Left kidney (tissue), 2 donors: Measurements from ENCODE around the gene C10orf71. TPM values are rescaled to one million over a fixed set of nuclear protein-coding genes. Genes with fewer than 3 reads are reported as not detected.

Experiments
- DNase-seq: peaks from one replicate; pipeline ENCODE4 v3.0.0-alpha.2; 2013
- polyA plus RNA-seq: library from polyadenylated mRNA; unstranded; fragments of 120-200 nt; gene quantifications from one replicate; pipeline ENCODE4 v1.2.1, GENCODE V29; 2013; ENCODE audit not compliant: insufficient read length

Gene C10orf71
- polyA plus RNA-seq, 1 donor = 0.15 TPM

DNA sequence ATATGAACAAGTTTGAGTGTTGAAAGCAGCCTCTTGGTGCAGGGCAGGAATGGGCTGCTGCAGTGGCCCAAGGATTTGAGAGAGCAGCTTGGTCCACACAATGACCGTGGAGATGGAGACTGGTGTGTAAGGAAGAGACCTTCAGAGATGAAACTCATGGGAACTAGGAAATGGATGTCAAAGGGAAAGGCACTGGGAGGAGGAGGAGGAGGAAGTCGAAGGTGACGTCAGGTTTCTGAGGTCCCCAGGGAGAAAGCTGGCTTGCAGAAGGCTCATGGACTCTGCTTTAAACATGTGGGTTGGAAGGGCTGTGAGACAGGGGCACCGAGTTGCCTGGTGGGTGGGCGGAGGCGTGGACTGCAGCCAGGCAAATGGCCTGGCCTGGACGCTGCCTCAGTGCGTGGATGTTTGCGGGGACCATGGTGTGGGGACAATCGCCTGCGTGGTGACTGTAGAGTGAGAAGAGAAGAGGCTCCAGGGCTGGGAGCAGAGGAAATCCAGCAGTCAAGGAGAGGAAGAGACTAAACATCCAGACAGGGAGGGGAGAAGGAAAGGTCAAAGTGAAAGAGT, 14.6 kb downstream of the C10orf71 start:
- DNase-seq = no peak

DNA sequence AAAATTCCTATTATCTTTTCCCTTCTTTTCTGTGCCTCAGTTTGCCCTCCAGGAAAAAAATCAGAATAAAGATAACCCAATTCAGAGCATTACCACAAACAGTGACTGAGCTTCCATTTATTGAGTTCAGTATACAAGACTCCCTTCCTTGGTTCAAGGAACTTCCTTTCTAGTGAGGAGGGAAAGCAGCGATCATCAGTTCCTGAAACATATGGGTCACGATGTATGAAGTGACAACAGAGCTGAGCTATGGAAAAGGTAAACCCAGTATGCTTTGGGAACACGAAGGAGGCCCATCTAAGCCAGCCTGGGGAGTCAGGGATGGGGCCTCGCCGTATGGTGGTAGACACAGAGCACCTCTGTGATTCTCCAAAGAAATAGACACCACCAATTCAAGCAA, 15.8 kb downstream of the C10orf71 start:
- DNase-seq = no peak

DNA sequence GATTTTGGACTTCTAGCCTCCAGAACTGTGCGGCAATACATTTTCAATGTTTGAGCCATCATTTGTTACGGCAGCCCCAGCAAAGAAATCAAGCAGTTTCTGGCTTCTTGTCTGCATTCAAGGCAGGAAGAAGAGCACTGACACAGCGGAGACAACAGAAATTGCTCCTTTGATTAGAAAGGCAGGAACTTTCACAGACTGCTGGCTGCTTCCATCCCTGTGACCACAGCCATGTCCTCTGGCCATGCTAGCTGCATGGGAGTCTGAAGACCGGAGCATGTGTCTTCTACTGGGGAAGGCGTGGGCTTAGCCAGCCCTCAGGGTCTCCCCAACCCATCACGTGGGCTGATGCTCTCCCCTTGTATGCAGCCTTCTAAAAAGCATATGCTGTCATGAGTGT, 19.1 kb downstream of the C10orf71 start:
- DNase-seq = no peak

DNA sequence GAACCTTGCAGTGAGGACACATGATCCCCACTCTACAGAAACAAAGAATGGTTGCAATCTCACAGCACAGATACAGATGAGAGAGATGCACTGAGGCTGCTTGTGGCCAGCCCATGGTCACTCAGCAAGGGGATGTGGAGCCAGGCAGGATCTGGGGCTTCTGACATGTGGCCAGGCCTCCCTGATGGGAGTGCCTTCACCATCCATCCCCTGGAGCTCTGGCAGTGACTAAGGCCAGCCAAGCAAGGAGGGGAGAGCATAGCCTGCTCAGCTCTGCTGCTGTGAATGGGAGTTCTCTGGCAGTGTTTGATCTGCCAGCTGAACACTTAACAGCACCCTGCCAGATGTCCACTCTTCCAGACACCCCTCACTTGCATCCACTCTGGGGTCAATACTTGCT, 19.8 kb downstream of the C10orf71 start:
- DNase-seq = no peak

DNA sequence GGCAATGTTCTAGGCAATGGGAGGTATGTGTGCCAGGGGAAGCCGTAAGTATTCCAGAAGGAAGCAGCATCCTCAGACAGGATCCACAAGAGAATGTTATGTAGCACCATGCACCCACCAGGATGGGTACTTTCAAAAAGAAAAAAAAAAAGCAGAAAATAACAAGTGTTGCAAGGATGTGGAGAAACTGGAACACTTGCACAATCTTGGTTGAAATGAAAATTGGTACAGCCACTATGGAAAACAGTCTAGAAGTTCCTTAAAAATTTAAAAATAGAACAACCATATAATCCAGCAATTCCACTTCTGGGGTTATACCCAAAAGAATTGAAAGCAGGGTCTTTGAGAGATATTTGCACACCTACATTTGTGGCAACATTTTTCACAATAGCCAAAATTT, 20.2 kb downstream of the C10orf71 start:
- DNase-seq = no peak

DNA sequence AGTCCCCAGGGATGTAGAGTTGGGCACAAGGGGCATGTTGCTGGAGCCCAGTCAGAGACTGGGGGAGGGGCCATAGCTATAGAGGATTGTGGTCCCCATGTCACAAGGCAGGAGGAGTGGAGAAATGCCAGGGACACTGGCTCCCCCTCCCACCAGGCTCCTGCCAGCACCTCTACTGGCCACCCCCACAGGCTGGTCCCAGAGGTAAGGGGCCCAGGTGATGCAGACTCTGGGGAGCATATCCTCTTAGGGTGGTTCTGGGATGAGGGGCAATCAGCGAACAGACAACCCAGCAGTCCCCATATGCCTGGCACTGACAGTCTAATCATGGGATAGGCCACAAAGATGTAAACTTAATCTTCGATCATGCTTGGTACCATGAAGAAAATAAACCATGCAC, 21.2 kb downstream of the C10orf71 start:
- no peak for DNase-seq

DNA sequence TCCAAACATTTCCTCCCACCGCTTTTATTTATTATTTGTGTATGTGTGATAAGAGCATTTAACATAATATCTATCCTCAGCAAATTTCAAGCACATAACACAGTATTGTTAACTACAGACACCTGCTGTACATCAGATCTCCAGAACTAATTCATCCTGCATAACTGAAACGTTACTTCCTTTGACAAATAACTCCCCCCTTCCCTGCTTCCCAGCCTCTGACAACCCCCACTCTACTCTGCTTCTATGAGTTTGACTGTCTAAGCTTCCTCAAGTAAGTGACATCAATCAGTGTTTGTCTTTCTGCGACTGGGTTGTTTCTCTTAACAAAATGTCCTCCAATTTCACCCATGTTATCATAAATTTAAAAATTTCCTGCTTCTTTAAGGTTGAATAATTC, 22.1 kb downstream of the C10orf71 start:
- no peak for DNase-seq

DNA sequence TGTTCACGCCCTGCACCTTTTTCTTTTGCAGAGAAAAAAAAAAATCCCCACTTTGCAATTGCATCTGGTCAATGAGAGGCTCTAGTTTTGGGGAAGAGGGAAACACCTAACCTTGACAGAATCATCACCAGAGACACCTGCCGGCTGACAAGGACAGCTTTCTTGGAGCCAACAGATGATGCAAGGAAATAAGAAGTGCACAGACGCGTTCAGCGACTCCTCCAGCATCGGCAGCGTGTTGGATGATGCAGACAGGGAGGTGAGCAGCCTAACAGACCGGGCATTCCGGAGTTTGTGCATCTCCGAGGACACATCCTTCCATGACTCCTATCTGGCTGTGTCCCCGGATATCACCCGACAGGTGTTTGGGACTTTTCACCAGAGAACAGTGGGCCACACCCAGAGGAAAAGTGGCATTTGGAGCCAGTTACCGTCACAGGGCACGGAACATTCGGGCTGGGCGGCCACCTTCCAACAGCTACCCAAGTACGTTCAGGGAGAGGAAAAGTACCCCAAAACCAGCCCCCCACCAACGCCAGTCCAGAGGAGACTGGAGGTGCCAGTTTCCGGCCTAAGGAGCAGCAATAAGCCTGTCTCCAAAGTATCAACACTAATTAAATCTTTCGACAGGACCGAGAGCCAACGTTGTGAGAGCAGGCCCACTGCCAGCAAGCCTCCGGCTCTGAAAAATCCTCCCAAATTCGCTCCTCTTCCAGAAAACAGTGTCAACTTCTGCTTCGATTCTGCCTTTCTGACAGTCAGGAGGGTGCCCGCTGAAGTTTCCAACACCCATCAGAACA, 23.6 kb downstream of the C10orf71 start:
- no peak for DNase-seq

DNA sequence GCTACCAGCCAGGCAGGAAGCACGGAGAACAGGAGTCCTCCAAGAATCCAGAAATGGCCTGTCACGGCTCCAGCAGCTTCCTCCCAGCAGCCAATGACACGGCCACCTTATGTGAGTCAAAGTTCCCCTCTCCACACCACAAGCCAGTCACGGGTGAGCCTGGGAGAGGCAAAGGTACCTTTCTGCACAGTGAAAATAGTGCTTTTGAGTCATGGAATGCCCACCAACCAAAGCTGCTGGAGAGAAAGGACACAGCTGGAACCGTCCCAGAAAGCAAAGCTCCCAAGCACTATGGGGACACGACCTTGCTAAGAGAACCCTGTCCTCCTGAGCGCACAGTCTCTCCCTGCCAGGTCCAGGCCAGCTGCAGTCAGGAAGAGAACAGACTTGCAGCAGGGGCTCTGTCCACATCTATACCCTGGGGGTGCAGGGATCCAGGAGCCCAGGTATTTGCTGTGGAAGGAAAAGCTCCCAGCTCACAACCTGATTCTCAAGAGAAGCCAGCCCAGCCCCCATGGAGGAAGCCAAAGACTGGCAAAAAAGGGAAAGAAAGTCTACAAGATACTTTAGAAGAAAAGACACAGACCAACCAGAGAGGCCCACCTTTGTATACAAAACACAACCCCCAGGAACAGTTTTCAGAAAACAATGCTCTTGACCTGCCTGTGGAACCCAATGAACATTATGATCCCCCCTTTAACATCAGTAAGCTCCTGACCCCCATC, 24.4 kb downstream of the C10orf71 start:
- DNase-seq = no peak

DNA sequence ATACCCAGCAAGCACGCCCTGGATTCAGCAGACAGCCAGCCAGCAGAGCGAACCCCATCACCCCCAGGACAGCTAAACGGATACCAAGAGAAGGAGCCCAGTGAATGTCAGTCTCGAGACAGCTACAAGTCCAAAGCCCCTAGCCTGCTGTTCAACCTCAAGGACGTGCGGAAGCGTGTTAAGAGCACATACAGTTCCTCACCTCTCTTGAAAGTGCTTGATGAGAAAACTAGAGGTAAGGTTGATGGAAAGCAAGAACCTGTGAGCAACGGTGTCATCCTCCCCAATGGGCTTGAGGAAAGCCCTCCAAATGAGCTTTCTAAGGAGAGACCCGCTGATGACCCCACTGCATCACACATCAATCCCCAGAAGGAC, 24.9 kb downstream of the C10orf71 start:
- DNase-seq = no peak

DNA sequence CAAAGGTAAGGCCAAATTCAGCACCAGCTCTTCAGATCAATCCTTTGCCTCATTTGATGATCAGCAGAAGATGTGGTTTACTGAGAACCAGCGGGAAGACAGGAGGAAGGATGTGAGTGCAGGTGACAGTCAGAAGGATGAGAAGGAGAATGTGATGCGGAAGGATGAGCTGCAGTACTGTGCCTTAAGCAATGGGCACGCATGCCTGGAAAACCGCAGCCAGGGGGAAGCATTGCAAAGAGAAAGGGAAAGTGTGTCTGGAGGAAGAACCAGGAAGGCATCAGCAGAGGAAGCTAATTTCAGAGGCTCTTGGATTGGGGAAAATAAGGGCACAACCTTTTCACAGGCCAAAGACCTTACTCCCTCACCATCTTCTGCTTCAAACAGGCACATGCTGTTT, 25.7 kb downstream of the C10orf71 start:
- no peak for DNase-seq

DNA sequence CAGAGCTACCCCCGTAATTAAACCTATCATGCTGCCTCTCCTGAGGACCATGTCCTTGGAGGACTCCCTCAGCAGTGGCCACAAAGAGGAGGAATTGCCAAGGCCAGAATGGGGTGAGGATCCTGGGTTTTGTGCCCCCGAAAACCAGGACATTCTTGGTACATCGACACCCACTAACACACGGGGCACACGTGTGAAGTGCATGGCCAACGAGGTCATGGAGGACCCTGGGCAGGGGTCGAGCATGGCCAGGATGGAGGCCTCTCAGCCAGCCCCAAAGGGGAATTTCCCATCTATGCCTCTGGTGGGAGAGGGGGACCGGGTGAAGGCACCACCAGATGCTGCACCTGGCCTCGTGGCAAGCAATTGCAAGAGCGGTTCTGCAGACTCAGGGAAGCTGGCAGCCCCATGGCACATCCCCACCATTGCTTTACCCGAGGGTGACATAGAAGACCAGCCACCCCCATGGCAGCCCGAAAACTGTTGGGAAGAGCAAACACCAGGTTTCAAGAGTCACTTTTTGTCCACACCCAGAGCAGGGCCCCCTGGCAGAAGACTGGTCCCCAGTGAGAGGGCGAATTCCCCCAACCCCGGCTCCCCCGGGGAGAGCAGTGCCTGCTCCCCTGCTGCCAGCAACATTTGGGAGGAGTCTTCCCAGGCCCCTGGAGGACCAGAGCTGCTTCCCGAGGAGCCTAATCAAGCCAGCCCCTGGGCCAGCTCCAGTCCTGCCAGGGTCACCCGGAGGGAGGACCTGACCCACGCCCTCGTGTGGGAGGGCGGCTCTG, 26.4 kb downstream of the C10orf71 start:
- no peak for DNase-seq

DNA sequence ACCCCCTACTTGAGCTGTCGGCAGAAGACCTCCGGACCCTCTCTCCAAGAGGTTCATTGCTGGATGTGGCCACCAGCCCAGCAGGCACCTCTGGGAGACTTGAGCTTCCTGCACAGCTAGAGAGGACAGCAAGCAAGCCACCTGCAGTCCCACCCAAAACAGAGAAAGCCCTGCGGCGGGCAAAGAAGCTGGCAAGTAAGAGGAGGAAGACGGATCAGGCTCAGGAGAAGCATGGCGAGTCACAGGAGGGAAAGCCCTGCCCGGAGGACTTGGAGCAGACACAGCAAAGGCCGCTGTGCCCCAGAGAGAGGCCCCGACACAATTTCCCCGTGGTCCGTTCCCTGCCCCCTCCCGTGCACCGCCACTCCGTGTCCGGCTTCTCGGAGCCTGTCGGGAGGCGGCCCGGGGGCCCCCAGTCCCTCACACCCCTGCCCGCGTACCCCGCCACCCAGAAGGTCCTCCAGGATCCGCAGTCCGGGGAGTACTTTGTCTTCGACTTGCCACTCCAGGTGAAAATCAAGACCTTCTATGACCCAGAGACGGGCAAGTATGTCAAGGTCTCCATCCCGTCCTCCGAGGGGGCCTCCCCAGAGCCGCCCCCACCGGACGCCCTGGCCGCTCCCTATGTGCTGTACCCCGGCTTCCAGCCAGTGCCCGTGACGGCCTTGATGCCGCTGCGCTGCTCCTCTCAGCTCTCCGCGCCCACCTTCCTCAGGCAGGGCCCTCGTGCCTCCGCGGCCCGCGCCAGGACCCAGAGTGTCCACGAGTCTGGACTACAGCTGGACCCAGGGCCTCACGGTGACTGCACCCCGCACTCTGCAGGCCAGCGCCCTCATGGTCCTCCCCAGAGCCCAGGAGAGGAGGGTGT, 27.2 kb downstream of the C10orf71 start:
- DNase-seq = no peak

DNA sequence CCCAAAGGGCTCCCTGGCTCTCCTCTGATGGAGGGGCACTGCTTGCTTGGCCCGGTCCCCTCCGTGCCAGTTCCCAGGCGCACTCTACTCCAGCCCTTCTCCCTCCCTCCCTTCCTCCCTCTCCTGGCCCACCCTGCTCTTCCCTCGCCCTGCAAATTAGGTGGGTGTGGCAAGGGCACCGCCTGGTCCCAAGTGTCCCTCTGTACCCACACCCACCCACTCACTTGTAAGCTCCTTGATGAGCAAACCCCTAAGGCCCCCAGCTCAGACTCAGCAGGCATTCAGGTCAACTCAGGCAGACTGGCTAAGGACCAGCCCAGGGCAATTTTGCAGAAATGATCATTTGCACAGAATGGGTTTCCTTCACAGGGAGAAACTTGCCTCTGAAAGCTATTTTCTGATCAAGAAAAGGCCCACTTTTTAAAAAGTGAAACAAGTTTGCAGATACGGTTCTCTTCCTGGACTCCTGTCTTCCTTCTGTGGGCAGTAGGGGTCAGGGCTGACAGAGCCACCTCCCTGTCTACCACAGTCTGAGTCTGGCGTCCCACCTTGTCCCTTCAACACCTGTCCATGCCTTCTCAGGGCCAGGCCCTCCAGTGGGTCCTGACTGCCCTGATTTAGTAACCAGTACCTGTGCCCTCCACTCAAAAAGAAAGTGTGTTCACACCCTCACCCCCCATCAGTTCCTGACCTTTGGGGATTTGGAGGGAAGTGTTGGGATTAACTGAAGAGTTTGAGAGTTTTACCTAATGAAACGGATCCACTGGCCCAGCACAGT, 28.3 kb downstream of the C10orf71 start:
- no peak for DNase-seq

DNA sequence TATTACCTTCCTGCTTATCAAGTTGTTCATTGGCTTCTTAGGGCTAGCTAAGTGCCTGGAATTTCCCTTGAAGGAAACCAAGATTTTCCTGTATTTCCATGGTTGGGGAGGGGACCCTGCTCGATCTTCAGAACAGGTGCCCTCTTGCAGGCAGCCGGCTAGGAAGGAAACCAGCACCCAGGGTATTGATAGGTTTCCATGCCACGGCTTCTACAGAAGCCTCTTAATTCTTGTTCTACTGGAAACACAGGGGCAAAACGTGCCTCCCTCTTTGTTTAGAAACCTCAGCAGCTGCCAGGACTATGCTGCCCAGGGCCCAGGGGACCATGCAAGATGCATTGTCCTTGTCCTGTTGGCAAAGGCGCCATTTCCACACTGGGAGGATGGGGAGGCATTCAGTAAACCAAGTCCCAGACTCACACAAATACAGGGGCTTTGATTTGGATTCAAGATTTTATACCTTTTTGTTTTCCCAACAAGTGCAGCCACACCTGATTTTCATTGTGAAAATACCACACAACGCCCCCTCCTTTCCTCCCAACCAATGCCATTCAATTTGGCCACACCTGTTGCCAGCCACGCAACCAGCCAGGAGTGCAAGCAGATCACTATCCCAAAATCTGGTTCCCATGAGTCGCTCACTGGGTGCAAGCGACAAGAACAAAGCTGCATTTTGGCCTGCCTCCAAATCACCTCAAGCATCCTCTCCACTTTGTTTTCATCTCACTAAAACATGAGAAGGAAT, 29.6 kb downstream of the C10orf71 start:
- DNase-seq = no peak

DNA sequence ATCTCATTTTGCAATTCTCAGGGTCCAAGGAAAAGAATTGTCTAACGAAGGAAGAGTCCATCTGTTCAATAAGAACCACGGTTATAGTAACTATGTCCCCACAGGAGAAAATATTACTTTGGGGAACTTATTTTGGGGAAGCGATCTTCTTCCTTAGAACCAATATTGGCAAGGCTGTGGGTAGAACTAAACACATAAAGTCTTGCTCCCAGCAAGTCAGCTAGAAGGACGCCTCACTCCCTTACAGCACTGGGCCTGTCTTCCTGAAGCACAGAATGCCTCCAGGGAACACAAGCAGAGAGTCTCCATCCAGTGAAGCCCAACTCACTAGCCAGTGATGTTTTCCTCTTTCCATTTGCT, 30.2 kb downstream of the C10orf71 start:
- DNase-seq = no peak

DNA sequence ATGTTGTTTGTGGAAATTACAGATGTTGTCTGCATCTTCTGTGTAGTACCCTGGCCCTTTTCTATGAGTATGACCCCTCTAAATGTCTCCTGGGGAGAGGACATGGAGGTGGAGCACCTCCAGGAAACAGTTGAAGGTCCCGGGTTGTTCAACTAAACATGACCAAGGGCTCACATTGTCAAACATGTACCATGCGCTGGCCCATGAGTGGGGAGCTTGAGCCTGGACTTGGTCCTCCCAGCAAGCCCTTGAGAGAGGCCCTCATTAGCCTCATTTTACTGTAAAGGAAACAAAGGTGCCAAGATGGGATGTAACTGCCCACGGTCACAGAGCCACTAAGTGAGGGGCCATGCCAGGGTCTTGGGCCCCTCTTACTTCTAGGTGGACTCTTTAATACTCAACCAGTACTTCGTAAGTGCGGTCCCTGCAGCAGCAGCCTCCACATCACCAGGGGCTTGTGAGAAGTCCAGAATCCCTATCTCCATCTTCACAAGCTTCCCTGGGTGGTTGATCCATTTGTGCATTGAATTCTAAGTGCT, 31.2 kb downstream of the C10orf71 start:
- no peak for DNase-seq

DNA sequence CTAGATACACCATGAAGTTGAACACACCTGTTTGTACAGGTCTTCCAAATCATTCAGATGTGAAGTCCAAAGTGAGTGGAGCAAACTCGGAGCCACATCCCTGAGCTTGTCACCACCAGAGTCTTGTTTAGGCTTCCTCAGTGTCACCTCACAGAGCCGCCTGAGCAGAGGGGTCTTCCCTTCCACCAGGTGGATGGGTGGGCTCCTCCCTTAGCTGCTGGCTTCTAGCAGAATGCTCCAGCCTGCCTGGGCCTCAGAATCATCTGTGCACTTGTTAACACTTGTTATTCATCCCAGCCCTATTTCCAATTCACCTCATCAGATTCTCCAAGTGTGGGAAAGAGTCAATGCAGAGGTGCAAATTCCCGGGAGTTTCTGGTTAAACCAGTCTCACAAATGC, 32.5 kb downstream of the C10orf71 start:
- DNase-seq = no peak

DNA sequence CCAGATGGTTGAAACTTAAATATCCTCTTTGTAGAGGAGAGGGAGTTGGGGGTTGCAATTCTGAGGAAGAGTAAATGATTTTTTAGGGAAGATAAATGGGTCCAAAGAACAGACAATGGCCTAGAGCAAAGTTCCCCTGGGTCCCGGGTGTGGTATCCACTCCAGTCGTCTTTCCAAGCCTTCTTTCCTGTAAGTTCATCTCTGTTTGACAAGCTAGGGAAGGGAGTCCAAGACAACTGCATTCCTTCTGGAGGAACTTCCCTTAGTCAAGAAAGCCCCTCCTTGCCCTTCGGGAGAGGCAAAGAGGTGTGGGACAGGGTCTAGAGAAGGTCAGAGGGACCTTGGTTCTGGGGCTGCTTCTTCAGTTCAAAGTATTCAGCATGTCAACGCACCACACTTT, 33.4 kb downstream of the C10orf71 start:
- DNase-seq = no peak

DNA sequence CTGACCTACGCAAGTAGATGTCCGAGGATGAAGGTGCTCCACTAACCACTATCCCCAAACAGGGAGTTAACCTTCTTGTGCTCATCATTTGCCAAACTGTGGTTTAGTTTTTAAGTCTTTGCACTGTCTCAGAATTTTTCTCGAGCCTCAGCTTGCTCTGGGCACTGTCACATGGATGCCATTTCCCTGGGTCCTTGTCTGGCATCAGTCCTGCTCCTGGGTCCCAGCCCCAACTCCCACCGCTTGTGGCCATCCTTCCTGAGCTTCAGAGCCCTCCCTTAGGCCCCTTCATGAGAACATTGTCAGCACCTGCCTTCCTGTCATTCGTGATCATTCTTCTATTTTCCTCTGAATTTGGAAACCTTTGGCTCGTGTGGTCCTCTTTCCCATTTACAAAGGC, 33.8 kb downstream of the C10orf71 start:
- DNase-seq = no peak
